ENCODE results near the gene LRIG3. TPM values are rescaled to one million over a fixed set of nuclear protein-coding genes. Genes with fewer than 3 reads are reported as not detected.

LRIG3 gene
- total RNA-seq, 2 experiments from 2014 or later, result not detected

DNA sequence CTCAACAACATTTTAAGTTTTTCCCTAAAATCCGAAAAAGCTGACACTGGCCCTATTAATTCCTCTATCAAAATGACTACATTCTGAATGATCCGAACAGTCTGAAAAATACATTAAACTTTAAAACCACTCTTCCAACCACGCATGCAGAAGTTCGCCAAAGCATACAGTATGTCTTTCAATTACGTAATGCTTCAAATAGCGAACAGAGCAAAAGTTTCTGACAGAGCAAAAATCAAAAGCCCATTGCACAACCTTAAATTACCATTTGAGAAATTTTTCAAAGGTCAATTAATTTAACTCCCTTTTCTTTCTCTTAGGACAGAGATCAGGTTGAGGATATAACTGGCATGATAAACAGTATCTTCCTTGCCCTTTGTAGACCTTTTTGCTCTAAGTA lies 33.2 kb downstream of the LRIG3 start:
- H3K36me3 Mint-ChIP-seq (ENCODE audit: low read depth), result no peaks in the 10 kb centered on the region
- no peaks in the 10 kb centered on the region for H3K27me3 Mint-ChIP-seq (ENCODE audit: low read depth)
- DNase-seq, result no peak
- H3K4me1 Mint-ChIP-seq (ENCODE audit: low read depth), result no peaks in the 10 kb centered on the region
- CTCF ChIA-PET, result no interaction called here
- intact Hi-C loops (cut with micrococcal nuclease), result no loop called here
- H3K27ac Mint-ChIP-seq, result no peak overlapping the region
- no peak overlapping the region for H3K4me3 Mint-ChIP-seq
- H3K9me3 Mint-ChIP-seq, result no peaks in the 10 kb centered on the region

DNA sequence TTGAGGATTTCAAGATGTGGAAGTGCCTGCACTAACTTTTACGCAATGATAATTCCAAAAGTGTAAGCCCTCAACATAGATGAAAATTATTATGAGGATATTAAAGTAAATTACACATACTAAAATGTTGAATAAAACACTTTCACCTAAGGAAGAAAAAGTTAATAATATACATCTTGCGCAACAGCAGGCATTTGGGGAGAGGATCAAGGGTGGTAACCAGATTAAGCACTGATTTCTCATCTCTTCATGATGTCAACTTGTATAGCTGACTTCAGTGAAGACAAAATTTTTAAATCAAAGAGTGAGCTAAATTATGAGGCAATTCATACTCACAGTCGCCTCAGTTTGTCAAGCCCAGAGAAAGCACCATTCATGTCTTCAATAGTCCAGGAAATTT lies 33.8 kb downstream of the LRIG3 start:
- no peak for DNase-seq
- intact Hi-C loops (cut with micrococcal nuclease), result no loop called here
- H3K4me3 Mint-ChIP-seq, result no peak overlapping the region
- H3K9me3 Mint-ChIP-seq, result no peaks in the 10 kb centered on the region
- H3K4me1 Mint-ChIP-seq (ENCODE audit: low read depth), result no peaks in the 10 kb centered on the region
- CTCF ChIA-PET, result no interaction called here
- H3K36me3 Mint-ChIP-seq (ENCODE audit: low read depth), result no peaks in the 10 kb centered on the region
- no peak overlapping the region for H3K27ac Mint-ChIP-seq
- H3K27me3 Mint-ChIP-seq (ENCODE audit: low read depth), result no peaks in the 10 kb centered on the region

DNA sequence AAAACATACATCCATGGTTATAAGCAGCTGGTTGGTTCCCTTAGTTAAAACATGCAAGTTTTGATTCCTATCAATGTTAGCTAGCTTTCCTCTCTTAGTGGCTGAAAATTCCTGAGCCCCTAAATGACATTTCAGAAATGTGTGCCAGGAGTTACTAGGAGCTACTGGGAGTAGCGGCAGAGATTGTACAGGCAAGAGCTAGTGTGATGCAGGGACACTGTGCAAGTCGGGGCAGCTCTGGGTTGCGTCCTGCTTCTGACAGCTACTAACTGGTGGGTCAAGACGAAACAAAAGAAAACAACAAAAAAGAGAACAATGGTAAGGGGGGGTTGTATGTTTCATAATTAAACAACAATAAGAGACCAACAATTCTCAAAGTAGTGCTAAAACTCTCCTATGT lies 35.4 kb downstream of the LRIG3 start:
- H3K27me3 Mint-ChIP-seq (ENCODE audit: low read depth), result no peaks in the 10 kb centered on the region
- H3K4me3 Mint-ChIP-seq, result no peak overlapping the region
- CTCF ChIA-PET, result interaction anchor here (0.6 kb wide), 1 partner anchor 18 kb away, joined by 4 read pairs; no protein-coding TSS in a partner anchor

DNA sequence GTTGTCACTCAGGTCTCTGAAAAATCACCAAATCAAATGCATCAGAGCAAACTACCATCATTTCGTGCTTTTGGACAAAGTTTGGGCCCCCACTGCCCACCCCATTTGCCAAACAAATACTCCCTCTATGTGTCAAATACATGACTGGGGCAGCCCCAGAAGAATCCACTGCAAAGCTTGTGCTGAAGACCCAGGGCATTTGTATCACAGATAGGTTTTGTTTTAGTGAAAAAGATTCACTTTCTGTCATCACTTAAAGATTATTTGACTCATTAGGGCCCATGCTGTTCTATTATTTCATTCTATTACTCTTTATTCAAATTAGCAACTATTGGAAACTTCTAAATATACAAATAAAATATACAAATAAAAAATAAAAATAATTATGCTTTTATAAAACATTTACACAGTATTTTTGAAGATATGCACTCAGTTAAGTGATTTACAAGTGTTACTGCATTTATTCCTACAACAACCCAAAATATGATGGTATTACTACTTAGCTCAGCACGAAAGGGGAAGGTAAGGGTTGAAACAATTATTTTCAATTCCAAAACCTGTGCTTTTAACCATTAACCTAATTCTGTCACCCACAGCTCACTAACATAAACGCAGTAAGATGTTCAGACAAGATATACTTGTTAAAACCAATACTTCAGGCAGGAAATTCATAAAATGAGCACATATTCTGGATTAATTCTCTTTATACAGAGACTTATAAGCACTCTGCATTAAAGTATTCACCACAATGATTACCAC lies 36.5 kb downstream of the LRIG3 start:
- no peak for DNase-seq
- CTCF ChIA-PET, result no interaction called here
- no peaks in the 10 kb centered on the region for H3K36me3 Mint-ChIP-seq (ENCODE audit: low read depth)
- peaks cover 1% of the 10 kb centered on the region for H3K9me3 Mint-ChIP-seq
- no peak overlapping the region for H3K27ac Mint-ChIP-seq
- no peak overlapping the region for H3K4me3 Mint-ChIP-seq
- intact Hi-C loops (cut with micrococcal nuclease), result no loop called here
- no peaks in the 10 kb centered on the region for H3K4me1 Mint-ChIP-seq (ENCODE audit: low read depth)
- no peaks in the 10 kb centered on the region for H3K27me3 Mint-ChIP-seq (ENCODE audit: low read depth)

More for the DNA sequence above, 35.4 kb downstream of the LRIG3 start:
- H3K9me3 Mint-ChIP-seq, result peaks cover 1% of the 10 kb centered on the region
- H3K4me1 Mint-ChIP-seq (ENCODE audit: low read depth), result no peaks in the 10 kb centered on the region
- DNase-seq, result no peak
- intact Hi-C loops (cut with micrococcal nuclease), result no loop called here
- no peaks in the 10 kb centered on the region for H3K36me3 Mint-ChIP-seq (ENCODE audit: low read depth)
- H3K27ac Mint-ChIP-seq, result no peak overlapping the region

DNA sequence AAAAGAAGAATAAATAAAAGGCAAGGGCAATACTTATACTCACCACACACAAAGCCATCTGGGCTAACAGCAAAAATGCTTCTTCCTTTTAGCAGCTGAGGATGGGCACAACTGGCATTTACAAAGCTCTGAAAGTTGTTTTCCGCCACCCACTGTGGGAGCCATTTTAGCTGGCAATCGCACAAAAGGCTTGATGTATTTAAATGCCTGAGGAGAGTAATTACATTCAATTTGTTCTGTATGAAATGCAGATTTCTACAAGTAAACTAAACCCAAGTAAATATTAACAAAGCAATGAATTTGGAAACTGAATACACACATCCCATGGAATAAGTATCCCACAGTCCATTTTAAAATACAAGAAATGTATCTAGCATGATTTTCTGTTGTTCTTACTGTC lies 37.5 kb downstream of the LRIG3 start:
- CTCF ChIA-PET, result no interaction called here
- H3K36me3 Mint-ChIP-seq (ENCODE audit: low read depth), result no peaks in the 10 kb centered on the region
- intact Hi-C loops (cut with micrococcal nuclease), result no loop called here
- no peak overlapping the region for H3K27ac Mint-ChIP-seq
- no peaks in the 10 kb centered on the region for H3K27me3 Mint-ChIP-seq (ENCODE audit: low read depth)
- no peak for DNase-seq
- no peak overlapping the region for H3K4me3 Mint-ChIP-seq
- peaks cover 1% of the 10 kb centered on the region for H3K9me3 Mint-ChIP-seq
- no peaks in the 10 kb centered on the region for H3K4me1 Mint-ChIP-seq (ENCODE audit: low read depth)

DNA sequence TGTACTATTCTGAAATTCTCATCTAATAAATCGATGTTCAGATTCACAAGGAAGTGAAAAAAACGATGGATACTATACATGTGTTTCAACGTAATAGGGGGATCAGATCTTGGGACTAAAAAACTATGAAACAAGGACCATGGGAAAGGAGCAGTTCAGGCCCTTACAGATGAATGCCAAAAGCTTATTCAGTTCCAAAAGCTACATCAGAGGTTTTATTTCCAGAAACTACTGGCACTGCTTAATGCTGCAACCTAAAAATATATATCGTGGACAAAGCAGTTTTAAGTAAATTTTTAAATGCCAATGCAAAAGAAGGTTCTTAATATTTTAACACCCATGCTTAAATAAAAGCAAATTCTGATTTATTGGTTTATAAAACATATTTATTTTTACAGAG lies 38.5 kb downstream of the LRIG3 start:
- Mint-ChIP-seq H3K27me3 (ENCODE audit: low read depth) (no peaks in the 10 kb centered on the region), H3K27ac (no peak overlapping the region), H3K36me3 (ENCODE audit: low read depth) (no peaks in the 10 kb centered on the region), H3K4me1 (ENCODE audit: low read depth) (no peaks in the 10 kb centered on the region), H3K9me3 (peaks cover 1% of the 10 kb centered on the region), H3K4me3 (no peak overlapping the region)
- intact Hi-C loops (cut with micrococcal nuclease), result no loop called here
- CTCF ChIA-PET, result no interaction called here
- no peak for DNase-seq

DNA sequence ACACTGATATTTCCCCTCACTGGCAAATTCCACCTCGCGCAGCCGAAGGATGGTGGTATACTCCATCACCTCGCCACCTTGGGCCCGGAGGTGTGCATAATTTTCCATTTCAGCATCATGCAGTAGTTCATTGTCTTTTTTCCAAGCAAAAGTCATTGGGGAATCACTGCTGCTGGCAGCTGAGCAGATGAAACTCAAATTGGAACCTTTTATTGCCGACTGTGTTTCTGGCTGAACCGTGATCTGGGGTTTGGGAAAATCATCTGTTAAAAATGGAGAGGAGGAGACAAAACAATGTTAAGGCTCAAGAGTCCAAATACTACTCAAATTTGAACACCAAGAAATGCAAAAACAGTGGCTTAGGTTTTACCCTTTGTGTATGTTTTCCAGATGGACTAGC lies 39.7 kb downstream of the LRIG3 start:
- Mint-ChIP-seq H3K4me3 (no peak overlapping the region), H3K9me3 (peaks cover 1% of the 10 kb centered on the region), H3K27me3 (ENCODE audit: low read depth) (no peaks in the 10 kb centered on the region), H3K4me1 (ENCODE audit: low read depth) (no peaks in the 10 kb centered on the region), H3K27ac (no peak overlapping the region), H3K36me3 (ENCODE audit: low read depth) (no peaks in the 10 kb centered on the region)
- intact Hi-C loops (cut with micrococcal nuclease), result no loop called here
- CTCF ChIA-PET, result interaction anchor here (0.6 kb wide), 1 partner anchor 702 kb away, joined by 3 read pairs; no protein-coding TSS in a partner anchor
- no peak for DNase-seq

DNA sequence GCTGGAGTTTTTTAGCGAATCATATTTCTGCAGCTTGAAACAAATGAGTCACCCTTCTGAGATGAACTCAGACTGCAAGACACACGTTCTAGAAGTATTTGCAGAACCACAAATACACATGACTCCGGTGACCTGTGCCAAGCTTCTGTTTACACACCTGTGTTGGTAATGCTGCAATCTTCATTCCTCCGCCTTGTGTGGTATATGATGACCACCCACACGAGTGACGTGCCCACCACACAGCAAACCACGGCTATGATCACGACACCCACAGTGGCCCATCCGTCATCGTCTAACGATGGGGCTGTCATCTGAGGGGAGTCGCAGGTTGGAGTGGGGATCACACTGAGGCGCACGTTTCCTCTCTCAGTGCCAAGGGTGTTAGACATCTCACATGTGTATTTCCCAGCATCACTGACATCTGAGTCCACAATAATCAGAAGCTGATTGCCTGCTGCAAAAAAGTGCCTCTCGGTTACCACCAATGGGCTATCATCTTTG lies 43.0 kb downstream of the LRIG3 start:
- DNase-seq, result no peak
- Mint-ChIP-seq H3K4me3 (no peak overlapping the region), H3K27ac (no peak overlapping the region), H3K36me3 (ENCODE audit: low read depth) (no peaks in the 10 kb centered on the region), H3K27me3 (ENCODE audit: low read depth) (no peaks in the 10 kb centered on the region), H3K9me3 (peaks cover 1% of the 10 kb centered on the region), H3K4me1 (ENCODE audit: low read depth) (no peaks in the 10 kb centered on the region)
- CTCF ChIA-PET, result no interaction called here
- intact Hi-C loops (cut with micrococcal nuclease), result no loop called here

DNA sequence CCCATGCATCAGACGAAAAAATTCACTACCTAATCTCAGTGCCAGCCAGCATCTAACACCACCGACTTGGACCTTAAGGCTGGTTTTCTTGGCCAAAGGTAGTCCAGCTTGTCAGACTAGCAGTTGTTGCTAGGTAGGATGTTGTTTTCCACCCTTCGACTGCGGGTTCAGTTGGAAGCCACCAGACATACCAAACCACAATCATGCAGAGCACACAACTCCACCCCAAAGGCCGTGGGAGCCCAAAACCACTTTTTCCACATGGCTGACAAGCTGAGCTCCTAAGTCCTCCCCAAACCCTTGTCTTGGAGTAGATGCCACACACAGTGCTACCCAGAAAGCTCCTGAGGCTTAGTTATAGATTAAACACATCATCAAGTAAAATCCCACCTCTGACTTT lies 46.8 kb downstream of the LRIG3 start:
- CTCF ChIA-PET, result no interaction called here
- no peaks in the 10 kb centered on the region for H3K4me1 Mint-ChIP-seq (ENCODE audit: low read depth)
- H3K4me3 Mint-ChIP-seq, result no peak overlapping the region
- H3K9me3 Mint-ChIP-seq, result no peaks in the 10 kb centered on the region
- H3K27ac Mint-ChIP-seq, result no peak overlapping the region
- no peak for DNase-seq
- H3K27me3 Mint-ChIP-seq (ENCODE audit: low read depth), result no peaks in the 10 kb centered on the region
- H3K36me3 Mint-ChIP-seq (ENCODE audit: low read depth), result no peaks in the 10 kb centered on the region
- intact Hi-C loops (cut with micrococcal nuclease), result no loop called here

DNA sequence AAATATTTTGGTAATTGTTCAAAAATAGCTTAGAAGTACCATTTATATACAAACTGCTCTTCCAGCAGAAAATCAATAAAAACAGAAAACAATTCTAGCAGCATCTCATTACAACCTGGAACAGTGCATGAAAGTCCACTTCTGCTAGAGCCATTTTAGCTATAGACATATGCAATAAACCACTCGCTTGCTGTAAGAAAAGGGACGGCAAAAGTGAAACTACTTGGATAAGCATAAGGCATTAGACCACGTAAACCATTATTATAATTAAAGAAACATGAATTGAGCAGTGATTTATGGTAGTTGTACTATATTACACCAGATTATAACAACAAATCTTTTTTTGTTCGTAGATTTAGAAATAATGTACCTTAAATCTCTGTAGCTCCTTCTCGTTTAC lies 48.7 kb downstream of the LRIG3 start:
- Mint-ChIP-seq H3K4me1 (ENCODE audit: low read depth) (no peaks in the 10 kb centered on the region), H3K27ac (no peak overlapping the region), H3K36me3 (ENCODE audit: low read depth) (no peaks in the 10 kb centered on the region), H3K4me3 (no peak overlapping the region), H3K27me3 (ENCODE audit: low read depth) (no peaks in the 10 kb centered on the region), H3K9me3 (no peaks in the 10 kb centered on the region)
- intact Hi-C loops (cut with micrococcal nuclease), result no loop called here
- DNase-seq, result no peak
- CTCF ChIA-PET, result no interaction called here

DNA sequence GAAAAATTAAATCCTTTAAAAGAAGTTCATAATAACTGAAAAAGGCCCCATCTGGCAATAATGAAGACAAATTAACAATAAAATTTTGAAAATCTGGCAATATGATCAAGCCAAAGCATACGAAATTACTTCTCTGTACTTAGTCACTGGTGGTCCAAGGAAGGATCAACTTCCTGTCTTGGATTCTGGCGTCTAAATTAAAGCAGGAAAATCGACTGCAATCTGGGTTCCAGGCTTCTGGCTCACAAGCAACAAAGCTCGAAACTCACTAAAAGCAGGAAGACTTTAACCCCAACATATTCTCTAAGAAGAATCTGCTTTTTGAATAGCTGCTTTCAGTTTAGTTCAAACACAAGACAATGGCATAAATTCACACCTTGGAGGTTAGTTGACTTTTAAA lies 49.7 kb downstream of the LRIG3 start:
- no peak for DNase-seq

DNA sequence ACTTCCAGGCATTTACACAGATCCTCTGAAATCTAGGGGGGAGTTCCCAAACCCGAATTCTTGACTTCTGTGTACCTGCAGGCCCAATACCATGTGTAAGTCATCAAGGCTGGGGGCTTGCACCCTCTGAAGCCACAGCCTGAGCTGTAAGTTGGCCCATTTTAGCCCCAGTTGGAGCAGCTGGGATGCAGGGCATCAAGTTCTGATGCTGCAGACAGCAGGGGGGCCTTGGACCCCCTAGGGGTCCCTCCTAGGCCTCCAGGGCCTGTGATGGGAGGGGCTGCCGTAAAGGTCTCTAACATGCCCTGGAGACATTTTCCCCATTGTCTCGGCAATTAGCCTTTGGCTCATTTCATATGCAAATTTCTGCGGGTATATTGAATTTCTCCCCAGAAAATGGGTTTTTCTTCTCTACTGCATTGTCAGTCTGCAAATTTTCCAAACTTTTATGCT lies 59.5 kb downstream of the LRIG3 start:
- CTCF ChIA-PET, result no interaction called here
- DNase-seq, result no peak
- Mint-ChIP-seq H3K27me3 (ENCODE audit: low read depth) (no peaks in the 10 kb centered on the region), H3K4me1 (ENCODE audit: low read depth) (no peaks in the 10 kb centered on the region), H3K36me3 (ENCODE audit: low read depth) (no peaks in the 10 kb centered on the region), H3K27ac (no peak overlapping the region), H3K4me3 (no peak overlapping the region), H3K9me3 (peaks cover 2% of the 10 kb centered on the region)
- intact Hi-C loops (cut with micrococcal nuclease), result no loop called here

More for the DNA sequence above, 49.7 kb downstream of the LRIG3 start:
- H3K4me3 Mint-ChIP-seq, result no peak overlapping the region
- no peaks in the 10 kb centered on the region for H3K4me1 Mint-ChIP-seq (ENCODE audit: low read depth)
- no peaks in the 10 kb centered on the region for H3K27me3 Mint-ChIP-seq (ENCODE audit: low read depth)
- H3K27ac Mint-ChIP-seq, result no peak overlapping the region
- CTCF ChIA-PET, result no interaction called here
- no peaks in the 10 kb centered on the region for H3K9me3 Mint-ChIP-seq
- intact Hi-C loops (cut with micrococcal nuclease), result no loop called here
- H3K36me3 Mint-ChIP-seq (ENCODE audit: low read depth), result no peaks in the 10 kb centered on the region

DNA sequence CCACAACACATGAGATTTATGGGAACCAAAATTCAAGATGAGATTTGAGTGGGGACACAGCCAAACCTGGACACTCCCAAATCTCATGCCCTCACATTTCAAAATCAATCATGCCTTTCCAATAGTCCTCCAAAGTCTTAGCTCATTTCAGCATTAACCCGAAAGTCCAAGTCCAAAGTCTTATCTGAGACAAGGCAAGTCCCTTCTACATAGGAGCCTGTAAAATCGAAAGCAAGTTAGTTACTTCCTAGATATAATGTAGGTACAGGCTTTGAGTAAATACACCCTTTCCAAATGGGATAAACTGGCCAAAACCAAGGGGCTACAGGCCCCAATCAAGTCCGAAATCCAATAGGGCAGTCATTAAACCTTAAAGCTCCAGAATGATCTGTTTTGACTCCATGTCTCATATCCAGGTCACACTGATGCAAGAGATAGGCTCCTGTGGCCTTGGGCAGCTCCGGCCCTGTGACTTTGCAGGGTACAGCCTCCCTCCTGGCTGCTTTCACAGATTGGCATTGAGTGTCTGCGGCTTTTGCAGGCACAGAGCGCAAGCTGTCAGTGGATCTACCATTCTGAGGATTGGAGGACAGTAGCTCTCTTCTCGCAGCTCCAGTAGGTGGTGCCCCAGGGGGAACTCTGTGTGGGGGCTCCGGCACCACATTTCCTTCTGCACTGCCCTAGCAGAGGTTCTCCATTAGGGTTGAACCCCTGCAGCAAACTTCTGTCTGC lies 60.1 kb downstream of the LRIG3 start:
- DNase-seq, result no peak
- Mint-ChIP-seq H3K4me3 (no peak overlapping the region), H3K4me1 (ENCODE audit: low read depth) (no peaks in the 10 kb centered on the region), H3K36me3 (ENCODE audit: low read depth) (no peaks in the 10 kb centered on the region), H3K27ac (no peak overlapping the region), H3K9me3 (peaks cover 2% of the 10 kb centered on the region), H3K27me3 (ENCODE audit: low read depth) (no peaks in the 10 kb centered on the region)
- CTCF ChIA-PET, result no interaction called here
- intact Hi-C loops (cut with micrococcal nuclease), result no loop called here

All from activated naive CD4-positive, alpha-beta T cell treated with anti-CD3 and anti-CD28 coated beads for 36 hours (primary cell).